Middle frontal gyrus (tissue), 1 donor: ENCODE measurements around the gene SAPCD1.
"Not testable (repeated sequence)": the region's sequence is repeated elsewhere in the genome, so short reads cannot be mapped to it uniquely, and the experiment has no call there.

Experiments used
- DNase-seq: peaks from one replicate; pipeline ENCODE4 v3.0.0-alpha.2; 2015; ENCODE audit warnings: low spot score; ENCODE audit errors: extremely low spot score

SAPCD1 gene

GRCh38 chr6:31799781-31800180 lies 37.3 kb downstream of the SAPCD1 start:
- DNase-seq = no peak

GRCh38 chr6:31801031-31801927 lies 38.8 kb downstream of the SAPCD1 start:
- DNase-seq = not testable (repeated sequence)

- no peak for DNase-seq
Measured at GRCh38 chr6:31805939-31806469, 43.5 kb downstream of the SAPCD1 start.

GRCh38 chr6:31806470-31807272 lies 44.2 kb downstream of the SAPCD1 start, which contains the start of gene LSM2:
TSS of gene LSM2 (minus strand) at chr6:31806966. CDS start at chr6:31806757, 209 bp downstream.
- DNase-seq = peak; percentile 95

GRCh38 chr6:31808599-31808998 lies 46.1 kb downstream of the SAPCD1 start:
- not testable (repeated sequence) for DNase-seq

GRCh38 chr6:31811645-31812044 lies 49.2 kb downstream of the SAPCD1 start:
- no peak for DNase-seq

GRCh38 chr6:31813465-31813849 lies 51.0 kb downstream of the SAPCD1 start:
- DNase-seq = no peak
